HL-60 (cell line): ENCODE measurements around the gene GPHA2.

Experiments used
- DNase-seq, 2 experiments: peaks; one replicate each; pipeline ENCODE4 v3.0.0-alpha.2; 2010 to 2020; ENCODE audit warnings: low read depth in 1 of 2, low spot score in 1 of 2
- H3K27ac ChIP-seq: fragments of 250-450 bp; sonication (Bioruptor Pico); replicated peaks from 2 replicates; pipeline ENCODE4 v1.5.1; 2020; ENCODE audit warnings: mild to moderate bottlenecking, moderate library complexity
- H3K27me3 ChIP-seq: fragments of 250-450 bp; sonication (Bioruptor Pico); 2 replicates; pipeline ENCODE4 v1.5.1; 2021; ENCODE audit warnings: mild to moderate bottlenecking, moderate library complexity; ENCODE audit not compliant: insufficient read depth, poor library complexity, severe bottlenecking
- H3K4me3 ChIP-seq: replicated peaks from 2 replicates; pipeline ENCODE4 v1.5.1; 2011; ENCODE audit warnings: mild to moderate bottlenecking, control low read depth, low read length; ENCODE audit not compliant: insufficient read depth
- GABPA ChIP-seq: IDR thresholded peaks from 2 replicates; pipeline ENCODE4 v1.6.1; 2012; ENCODE audit warnings: low read depth
- POLR2AphosphoS5 ChIP-seq: IDR thresholded peaks from 2 replicates; pipeline ENCODE4 v1.6.1; 2012; ENCODE audit warnings: low read depth
- SPI1 ChIP-seq: IDR thresholded peaks from 2 replicates; pipeline ENCODE4 v1.6.1; 2012; ENCODE audit warnings: low read depth, mild to moderate bottlenecking, borderline replicate concordance
- TF ChIP-seq, protein P1 (sequence below): IDR thresholded peaks from 2 replicates; pipeline ENCODE4 v1.6.1; 2012; ENCODE audit warnings: low read depth; ENCODE audit not compliant: insufficient replicate concordance
- TF ChIP-seq, protein P2 (sequence below): IDR thresholded peaks from one replicate; pipeline ENCODE4 v1.5.1; 2011; ENCODE audit warnings: low read length, control low read depth, inconsistent platforms; ENCODE audit not compliant: insufficient read depth

The GPHA2 gene

DNA sequence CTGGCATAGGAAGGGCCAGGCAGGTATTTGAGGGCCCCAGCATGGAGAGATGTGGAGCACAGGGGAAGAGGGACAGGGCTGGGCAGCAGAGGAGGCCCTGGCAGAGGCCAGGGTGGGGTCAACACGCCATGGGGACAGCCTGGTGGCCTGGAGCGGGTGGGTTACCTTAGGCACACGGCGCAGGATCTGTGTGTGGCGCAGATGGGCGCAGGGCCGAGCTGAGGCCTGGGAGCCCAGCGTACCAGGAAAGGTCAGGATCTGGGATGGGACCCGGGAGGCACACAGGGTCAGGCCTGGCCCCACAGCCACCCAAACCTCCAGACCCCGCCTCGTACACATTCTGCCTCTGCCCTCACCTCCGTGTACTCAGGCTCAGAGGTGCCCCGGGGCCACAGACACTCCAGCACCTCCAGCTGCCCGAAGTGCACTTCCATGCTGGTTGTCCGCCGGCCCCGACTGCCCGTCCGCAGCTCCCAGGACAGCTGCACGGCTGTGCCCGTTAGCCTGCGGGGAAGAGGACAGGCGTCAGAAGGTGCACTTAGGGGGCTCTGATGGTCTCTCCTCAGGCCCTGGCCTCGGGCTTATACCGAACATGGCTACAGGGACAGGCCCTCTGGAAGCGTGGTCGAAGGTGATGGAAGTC, 25.1 kb downstream of the GPHA2 start:
- Histone ChIP-seq H3K4me3 (no peak overlapping the region), H3K27ac (no peak overlapping the region), H3K27me3 (no peaks in the 10 kb centered on the region)
- DNase-seq: no peak
- no peak for TF ChIP-seq GABPA
- TF ChIP-seq, protein P1, sequence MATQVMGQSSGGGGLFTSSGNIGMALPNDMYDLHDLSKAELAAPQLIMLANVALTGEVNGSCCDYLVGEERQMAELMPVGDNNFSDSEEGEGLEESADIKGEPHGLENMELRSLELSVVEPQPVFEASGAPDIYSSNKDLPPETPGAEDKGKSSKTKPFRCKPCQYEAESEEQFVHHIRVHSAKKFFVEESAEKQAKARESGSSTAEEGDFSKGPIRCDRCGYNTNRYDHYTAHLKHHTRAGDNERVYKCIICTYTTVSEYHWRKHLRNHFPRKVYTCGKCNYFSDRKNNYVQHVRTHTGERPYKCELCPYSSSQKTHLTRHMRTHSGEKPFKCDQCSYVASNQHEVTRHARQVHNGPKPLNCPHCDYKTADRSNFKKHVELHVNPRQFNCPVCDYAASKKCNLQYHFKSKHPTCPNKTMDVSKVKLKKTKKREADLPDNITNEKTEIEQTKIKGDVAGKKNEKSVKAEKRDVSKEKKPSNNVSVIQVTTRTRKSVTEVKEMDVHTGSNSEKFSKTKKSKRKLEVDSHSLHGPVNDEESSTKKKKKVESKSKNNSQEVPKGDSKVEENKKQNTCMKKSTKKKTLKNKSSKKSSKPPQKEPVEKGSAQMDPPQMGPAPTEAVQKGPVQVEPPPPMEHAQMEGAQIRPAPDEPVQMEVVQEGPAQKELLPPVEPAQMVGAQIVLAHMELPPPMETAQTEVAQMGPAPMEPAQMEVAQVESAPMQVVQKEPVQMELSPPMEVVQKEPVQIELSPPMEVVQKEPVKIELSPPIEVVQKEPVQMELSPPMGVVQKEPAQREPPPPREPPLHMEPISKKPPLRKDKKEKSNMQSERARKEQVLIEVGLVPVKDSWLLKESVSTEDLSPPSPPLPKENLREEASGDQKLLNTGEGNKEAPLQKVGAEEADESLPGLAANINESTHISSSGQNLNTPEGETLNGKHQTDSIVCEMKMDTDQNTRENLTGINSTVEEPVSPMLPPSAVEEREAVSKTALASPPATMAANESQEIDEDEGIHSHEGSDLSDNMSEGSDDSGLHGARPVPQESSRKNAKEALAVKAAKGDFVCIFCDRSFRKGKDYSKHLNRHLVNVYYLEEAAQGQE: no peak
- TF ChIP-seq POLR2AphosphoS5: no peak
- no peak for TF ChIP-seq SPI1
- TF ChIP-seq, protein P2, sequence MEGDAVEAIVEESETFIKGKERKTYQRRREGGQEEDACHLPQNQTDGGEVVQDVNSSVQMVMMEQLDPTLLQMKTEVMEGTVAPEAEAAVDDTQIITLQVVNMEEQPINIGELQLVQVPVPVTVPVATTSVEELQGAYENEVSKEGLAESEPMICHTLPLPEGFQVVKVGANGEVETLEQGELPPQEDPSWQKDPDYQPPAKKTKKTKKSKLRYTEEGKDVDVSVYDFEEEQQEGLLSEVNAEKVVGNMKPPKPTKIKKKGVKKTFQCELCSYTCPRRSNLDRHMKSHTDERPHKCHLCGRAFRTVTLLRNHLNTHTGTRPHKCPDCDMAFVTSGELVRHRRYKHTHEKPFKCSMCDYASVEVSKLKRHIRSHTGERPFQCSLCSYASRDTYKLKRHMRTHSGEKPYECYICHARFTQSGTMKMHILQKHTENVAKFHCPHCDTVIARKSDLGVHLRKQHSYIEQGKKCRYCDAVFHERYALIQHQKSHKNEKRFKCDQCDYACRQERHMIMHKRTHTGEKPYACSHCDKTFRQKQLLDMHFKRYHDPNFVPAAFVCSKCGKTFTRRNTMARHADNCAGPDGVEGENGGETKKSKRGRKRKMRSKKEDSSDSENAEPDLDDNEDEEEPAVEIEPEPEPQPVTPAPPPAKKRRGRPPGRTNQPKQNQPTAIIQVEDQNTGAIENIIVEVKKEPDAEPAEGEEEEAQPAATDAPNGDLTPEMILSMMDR: no peak

DNA sequence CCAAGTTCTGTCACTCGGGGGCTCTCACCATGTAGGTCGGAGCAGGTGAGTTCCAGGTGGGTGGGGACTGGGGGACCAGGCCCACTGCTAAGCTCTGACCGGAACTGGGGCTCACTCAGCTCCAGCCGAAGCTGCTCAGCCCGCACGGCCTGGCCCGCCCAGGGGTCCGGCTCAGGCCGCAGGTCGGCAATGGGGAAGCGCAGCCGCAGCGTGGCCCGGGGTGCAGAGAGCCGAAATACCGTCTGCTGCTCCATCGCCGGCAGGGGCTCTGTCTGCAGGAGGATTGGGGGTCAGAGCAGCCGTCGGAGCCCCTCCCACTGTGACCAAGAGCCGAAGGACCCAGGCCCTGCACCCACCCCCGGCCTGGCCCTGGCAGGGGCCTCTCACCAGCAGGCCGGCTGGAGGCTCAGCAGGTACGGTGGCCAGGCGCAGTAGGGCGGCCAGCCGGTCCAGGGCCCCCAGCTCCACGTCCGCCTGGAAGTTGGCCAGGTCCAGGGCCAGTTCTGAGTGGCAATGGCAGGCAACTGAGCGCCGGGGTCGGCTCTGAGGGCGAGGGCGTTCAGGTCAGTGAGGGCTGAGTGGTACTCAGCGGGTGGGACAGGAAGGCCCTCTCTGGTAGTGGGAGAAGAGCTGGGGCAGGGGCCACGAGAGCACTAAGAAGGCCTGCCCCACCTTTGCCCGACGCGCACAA, 25.9 kb downstream of the GPHA2 start:
- no peak for DNase-seq
- TF ChIP-seq POLR2AphosphoS5 (no peak), GABPA (no peak), SPI1 (no peak)
- TF ChIP-seq, protein P1: no peak
- TF ChIP-seq, protein P2: no peak

DNA sequence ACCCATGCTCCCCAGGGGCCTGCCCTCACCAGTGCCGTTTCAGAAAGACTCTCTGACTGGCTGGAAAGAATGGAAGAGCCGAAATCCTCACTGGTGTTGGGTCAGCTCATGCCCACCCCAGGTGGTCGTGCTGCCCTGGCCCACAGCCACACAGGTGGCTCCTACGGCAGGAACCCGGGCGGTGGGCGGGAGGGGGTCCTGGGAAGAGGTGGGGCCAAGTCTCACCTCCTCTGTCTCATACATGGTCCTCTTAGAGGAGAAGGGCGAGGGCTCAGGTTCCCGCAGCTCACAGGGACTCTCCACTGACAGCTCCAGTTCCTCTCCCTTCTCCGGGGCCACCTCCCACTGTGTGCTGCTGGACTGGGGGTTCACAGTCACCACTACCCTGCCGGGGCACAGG, 26.9 kb downstream of the GPHA2 start:
- Histone ChIP-seq H3K27me3 (no peaks in the 10 kb centered on the region), H3K4me3 (no peak overlapping the region), H3K27ac (no peak overlapping the region)
- DNase-seq: no peak
- TF ChIP-seq GABPA (no peak), POLR2AphosphoS5 (no peak), SPI1 (no peak)
- TF ChIP-seq, protein P2: no peak
- TF ChIP-seq, protein P1: no peak

More for the DNA sequence above, 25.9 kb downstream of the GPHA2 start:
- no peak overlapping the region for H3K27ac ChIP-seq
- no peak overlapping the region for H3K4me3 ChIP-seq
- H3K27me3 ChIP-seq: no peaks in the 10 kb centered on the region
